ENCODE data around the gene CSNK1G3.
"Not testable (repeated sequence)": the region's sequence is repeated elsewhere in the genome, so short reads cannot be mapped to it uniquely, and the experiment has no call there.

Gene CSNK1G3

GRCh38 chr5:123511648-123512605, at the start of gene CSNK1G3:
Gene CSNK1G3 (plus strand): TSS chr5:123512177. CDS start chr5:123545664, 33,487 bp downstream.
- DNase-seq = peak; percentile 88

DNA sequence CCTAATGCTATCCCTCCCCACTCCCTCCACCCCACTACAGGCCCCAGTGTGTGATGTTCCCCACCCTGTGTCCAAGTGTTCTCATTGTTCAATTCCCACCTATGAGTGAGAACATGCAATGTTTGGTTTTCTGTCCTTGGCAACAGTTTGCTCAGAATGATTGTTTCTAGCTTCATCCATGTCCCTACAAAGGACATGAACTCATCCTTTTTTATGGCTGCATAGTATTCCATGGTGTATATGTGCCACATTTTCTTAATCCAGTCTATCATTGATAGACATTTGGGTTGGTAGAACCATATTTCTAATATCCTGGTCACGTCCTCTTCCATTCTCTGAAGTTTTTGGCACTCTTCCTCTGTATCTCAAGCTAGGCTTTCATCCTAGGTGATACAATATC, 45.1 kb upstream of the CSNK1G3 start:
- not testable (repeated sequence) for DNase-seq

DNA sequence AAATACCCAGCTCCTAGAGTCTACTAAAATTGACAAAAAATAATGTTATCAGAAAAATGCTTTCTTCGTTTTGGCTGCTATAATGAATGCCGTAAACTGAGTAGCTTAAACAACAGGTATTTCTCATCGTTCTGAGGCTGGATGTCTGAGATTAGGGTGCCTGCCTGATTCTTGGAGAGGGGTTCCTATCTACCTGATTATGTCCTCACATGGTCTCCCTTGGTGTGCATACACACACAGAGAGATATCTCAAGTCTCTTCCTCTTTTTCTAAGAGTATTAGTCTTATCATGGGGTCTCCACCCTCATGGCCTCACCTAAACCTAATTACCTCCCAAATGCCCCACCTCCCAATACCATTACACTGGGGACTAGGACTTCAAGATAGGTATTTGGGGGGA, 40.6 kb upstream of the CSNK1G3 start:
- DNase-seq = no peak

GRCh38 chr5:123472150-123472924, 39.6 kb upstream of the CSNK1G3 start:
- DNase-seq = no peak

- DNase-seq = no peak
Observed at GRCh38 chr5:123474228-123474627, 37.7 kb upstream of the CSNK1G3 start.

- DNase-seq = no peak
Observed at GRCh38 chr5:123476731-123477130, 35.2 kb upstream of the CSNK1G3 start.

DNA sequence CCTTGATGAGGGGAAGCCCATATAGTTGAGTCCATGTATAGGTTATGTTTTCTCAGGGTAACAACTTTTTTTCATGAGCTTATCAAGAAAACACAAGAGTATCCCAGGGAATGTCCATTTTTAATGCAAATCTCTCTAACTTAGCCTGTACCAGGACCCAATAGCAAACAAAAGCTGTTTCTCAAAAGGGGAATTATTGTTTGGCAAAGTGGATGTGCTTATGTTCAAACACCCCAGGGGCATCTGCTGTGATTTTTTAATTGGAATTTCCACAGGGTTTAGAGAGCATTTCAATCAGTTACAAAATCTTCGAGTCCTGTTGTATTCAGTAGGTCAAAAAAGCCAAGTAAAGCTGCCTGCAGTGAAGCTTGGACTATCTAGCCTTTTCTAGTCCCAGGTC, 33.4 kb upstream of the CSNK1G3 start:
- no peak for DNase-seq

DNA sequence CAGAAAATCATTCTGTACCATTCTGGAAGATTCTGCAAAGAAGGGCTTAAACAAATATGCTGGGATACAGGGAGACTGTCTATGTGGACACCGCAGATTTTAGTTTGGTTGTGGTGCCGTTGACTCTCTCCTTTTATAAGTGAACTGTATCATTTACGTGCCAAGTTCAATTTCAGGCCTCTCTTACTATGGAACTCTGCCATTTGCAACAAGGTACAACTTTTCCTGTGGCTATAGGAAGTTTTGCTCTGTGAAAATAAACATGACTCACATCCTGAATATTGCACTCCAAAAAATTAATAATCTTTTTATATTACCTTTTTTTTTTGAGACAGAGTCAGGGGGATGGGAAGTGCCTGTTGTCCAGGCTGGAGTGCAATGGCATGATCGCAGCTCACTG, 29.7 kb upstream of the CSNK1G3 start:
- DNase-seq = no peak

DNA sequence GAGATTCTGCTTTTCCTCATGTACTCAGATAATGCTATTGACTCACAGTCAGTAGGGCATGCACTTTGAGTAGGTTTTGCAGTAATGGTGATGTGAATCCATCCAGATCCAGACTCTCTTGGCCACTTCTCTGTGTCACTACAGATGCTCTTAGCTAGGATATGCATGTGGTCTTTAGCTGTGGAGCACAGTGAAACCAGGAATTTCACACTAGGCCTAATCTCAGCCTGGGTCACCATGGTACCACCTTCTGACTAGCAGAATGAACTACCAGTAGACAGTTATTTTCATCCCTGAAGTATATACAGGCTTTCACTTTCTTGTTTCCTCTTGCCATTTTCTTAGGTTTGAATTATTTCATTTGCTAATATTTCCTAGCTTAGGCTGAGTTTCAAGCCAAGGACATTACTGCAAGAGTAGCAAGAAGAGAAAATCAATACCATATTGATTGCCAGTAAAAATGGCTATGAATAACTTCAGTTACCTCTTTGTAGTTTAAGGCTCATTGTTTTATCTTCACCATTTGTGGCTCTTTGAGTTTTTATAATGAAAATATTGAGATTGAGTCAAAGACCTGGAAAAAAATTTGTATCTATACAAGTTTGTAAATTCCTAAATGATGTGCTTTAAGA, 28.4 kb upstream of the CSNK1G3 start:
- no peak for DNase-seq

DNA sequence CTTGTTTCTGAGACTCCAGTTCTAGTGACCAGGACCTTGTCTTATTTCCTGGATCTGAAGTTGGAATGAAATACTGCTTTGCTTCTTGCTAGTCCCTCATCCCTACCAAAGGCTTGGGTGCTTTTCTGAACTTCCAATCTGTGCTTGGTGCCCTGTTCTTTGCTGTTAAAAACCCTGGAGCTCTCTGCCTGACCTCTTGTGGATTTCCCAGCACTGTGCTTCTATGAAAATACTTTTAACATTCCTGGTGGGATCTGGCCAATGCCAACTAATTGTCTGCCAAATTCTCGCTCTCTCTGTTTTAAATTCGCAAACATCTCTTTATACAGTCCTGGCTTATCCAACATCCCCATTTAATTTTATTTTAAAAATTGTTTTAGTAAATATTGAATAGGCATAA, 26.7 kb upstream of the CSNK1G3 start:
- no peak for DNase-seq

DNA sequence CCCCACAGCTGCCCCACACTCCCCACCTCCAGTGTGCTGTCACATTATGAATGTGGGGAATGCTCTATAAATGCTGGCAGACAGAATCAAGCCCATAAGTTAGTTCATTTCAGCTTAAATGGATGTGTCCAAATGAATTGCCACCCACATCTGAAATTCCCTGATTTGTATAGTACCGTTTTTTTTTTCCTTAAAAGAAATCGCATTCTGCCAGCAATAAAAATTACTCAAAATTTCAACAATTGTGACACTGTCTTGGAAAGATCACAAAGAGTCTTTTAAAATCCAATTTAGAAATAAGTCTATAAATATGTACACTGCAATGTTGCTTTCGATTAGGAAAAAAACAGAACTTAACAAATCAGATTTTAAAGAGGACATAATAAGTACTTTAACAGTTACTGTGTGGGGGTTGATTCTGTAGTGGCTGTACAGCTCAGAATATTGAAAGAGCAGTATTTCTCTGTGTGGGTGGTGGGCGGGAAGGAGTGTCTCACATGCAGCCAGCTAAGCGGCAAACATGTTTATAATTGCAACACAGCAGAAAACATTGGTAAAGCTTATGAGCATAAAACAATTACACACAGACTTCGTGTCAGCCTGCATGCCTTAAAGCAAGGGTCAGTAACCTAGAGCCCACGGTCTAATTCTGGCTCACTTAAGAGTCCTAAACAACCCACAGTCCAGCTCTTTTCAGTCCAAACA, 24.9 kb upstream of the CSNK1G3 start:
- no peak for DNase-seq

DNA sequence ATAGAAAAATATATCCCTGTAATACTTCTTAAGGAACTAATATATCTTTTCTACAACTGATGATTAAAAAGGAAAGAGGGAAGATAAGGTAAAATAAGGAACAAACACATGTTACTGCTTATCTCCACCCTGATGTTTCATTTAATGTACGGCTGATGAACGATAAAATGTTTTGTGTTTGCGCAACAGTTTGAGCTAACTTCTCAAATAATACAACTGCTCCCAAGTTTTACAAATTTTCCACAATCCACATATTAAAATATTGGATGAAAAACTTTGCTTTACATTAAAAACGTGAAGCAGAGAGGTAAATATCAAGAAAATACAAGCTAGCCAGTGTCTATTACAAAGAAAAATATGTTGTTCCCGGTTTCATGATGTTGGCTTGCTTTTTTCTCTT, 21.0 kb upstream of the CSNK1G3 start:
- no peak for DNase-seq

GRCh38 chr5:123495211-123495610, 16.8 kb upstream of the CSNK1G3 start:
- not testable (repeated sequence) for DNase-seq

GRCh38 chr5:123496892-123497291, 15.1 kb upstream of the CSNK1G3 start:
- no peak for DNase-seq

GRCh38 chr5:123500471-123500870, 11.5 kb upstream of the CSNK1G3 start:
- DNase-seq = no peak

GRCh38 chr5:123502120-123502519, 9.9 kb upstream of the CSNK1G3 start:
- no peak for DNase-seq

GRCh38 chr5:123503299-123503698, 8.7 kb upstream of the CSNK1G3 start:
- DNase-seq = no peak

DNA sequence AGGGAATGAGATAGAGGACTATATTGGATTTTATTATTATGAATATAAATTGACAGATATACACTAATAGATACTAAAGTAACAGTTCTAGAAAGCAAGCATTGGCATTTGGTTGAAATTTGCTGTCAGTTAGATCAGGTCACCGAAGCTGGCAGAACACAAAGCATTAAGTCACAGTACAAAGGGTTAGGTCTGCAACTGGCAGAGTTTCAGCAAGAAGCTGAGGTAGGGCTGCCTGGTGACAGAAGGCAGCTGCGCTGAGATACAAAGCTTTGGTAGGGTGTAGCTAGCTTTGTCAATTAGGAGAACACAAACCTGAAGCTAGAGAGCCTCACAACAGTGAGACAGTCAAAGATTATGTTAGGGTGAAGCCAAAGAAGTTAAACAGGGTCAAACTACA, 6.3 kb upstream of the CSNK1G3 start:
- DNase-seq = no peak

DNA sequence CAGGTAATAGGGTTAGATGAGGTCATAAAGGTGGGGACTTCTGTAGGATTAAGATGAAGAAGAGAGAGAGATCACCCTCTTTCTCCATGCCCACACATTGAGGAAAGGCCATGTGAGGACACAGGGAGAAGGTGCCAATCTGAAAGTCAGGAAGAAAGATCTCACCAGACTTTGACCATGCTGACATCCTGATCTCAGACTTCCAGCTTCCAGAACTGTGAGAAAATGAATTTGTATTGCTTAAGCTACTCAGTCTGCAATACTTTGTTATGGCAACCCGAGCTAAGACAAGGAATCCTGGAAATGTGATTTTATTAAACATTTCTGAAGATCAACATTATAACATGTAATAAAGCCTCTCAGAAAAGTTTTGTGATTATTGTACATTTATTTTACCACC, 3.5 kb upstream of the CSNK1G3 start:
- no peak for DNase-seq

- no peak for DNase-seq
Observed at GRCh38 chr5:123511290-123511647, 708 bp upstream of the CSNK1G3 start.

DNA sequence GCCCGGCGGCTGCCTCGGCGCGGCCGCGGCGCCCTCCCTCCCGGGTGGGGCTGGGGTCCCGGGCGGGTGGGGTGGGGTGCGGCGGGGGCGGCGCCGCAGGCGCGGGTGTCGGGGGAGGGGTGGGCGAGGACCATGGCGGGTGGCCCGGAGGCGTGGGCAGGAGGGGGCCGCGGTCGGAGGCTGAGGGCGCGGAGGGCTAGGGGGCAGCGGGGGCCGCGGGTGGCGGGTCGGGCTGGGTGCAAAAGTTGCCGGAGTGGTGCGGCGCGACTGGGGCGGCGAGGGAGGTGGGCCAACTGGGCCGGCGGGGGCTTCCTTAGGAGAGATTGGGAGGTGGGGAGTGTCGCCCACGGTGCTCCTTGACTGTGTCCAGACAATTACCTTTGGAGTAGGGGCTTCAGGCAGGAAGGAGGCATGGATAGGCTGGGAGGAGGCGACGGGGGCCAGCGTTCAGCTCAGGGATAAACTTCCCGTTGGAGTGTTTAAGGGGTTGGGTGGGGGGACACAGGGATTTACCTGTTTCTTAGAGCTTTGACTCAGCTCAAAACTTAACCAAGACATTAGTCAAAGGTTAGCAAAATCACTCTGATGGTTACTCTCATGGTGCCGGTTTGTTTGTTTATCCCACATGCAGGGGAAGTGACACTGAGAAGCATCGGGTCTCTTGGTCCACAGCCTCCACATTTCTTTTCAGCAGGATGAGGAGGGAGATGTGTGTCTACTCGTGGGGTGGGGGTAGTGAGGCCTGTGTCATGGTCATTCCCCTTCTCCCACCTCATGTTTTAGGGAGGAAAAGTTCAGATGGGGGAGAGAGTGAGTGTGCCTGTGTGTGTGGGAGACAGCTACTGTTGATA, 859 bp downstream of the CSNK1G3 start:
- peak; percentile 4 for DNase-seq

All from OCI-M1 (cell line).